ENCODE results near the gene NGF. TPM values are rescaled to one million over a fixed set of nuclear protein-coding genes. Genes with fewer than 3 reads are reported as not detected.
"Not testable (repeated sequence)": the region's sequence is repeated elsewhere in the genome, so short reads cannot be mapped to it uniquely, and the experiment has no call there.

Gene NGF
- total and polyA plus RNA-seq, 9 of the 15 experiments (the other 6 are each of a cell fraction or from before 2014, with no cell fraction given): not detected

DNA sequence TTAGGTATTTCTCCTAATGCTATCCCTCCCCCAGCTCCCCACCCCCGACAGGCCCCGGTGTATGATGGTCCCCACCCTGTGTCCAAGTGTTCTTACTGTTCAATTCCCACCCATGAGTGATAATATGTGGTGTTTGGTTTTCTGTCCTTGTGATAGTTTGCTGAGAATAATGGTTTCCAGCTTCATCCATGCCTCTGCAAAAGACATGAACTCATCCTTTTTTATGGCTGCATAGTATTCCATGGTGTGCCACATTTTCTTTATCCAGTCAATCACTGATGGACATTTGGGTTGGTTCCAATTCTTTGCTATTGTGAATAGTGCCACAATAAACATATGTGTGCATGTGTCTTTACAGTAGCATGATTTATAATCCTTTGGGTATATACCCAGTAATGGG is 45.4 kb upstream of the NGF start:
- H3K27ac ChIP-seq (ENCODE audit: extremely low read depth, low read depth, low read length); H3K36me3 ChIP-seq (ENCODE audit: control insufficient read depth, insufficient read depth, low read length); BruUV-seq (replicated peaks); H3K9me3 ChIP-seq (replicated peaks; ENCODE audit: control insufficient read depth, insufficient read depth, low read depth, low read length); intact Hi-C loops (cut with micrococcal nuclease); H3K4me3 ChIP-seq; H4K20me1 ChIP-seq (replicated peaks; ENCODE audit: control insufficient read depth, insufficient read depth, low read length); H3K9me1 ChIP-seq (ENCODE audit: control insufficient read depth, insufficient read depth, low read length); CTCF ChIA-PET (ENCODE audit: low intra/inter-chr PET ratio); H2AFZ ChIP-seq (ENCODE audit: low read depth, low read length); H3K79me2 ChIP-seq (ENCODE audit: control insufficient read depth, insufficient read depth, low read length); FAIRE-seq; DNase-seq (ENCODE audit: extremely low read depth in 1 of 4, low spot score in 3 of 4); H3K9ac ChIP-seq (ENCODE audit: insufficient read depth in 1 of 2, low read depth in 2 of 2, low read length in 2 of 2); in situ Hi-C loops (cut with MboI); H3K27me3 ChIP-seq (ENCODE audit: control insufficient read depth in 2 of 2, insufficient read depth in 2 of 2, low read length in 2 of 2); H3K4me1 ChIP-seq (replicated peaks in 1 of 2; ENCODE audit: control insufficient read depth in 2 of 2, insufficient read depth in 2 of 2, low read length in 2 of 2); POLR2A ChIA-PET; H3K4me2 ChIP-seq (ENCODE audit: insufficient read depth, low read length); ATAC-seq: not testable (repeated sequence)
- peak; percentile 75 for TF ChIP-seq ZNF146 (CRISPR knock-in tag; IDR thresholded peaks at IDR 0.05; ENCODE audit: unreplicated experiment)
- WGBS (ENCODE audit: insufficient coverage, low coverage, missing lambda C conversion rate): 0% methylated on average over 2 of the region's 2 CpGs

DNA sequence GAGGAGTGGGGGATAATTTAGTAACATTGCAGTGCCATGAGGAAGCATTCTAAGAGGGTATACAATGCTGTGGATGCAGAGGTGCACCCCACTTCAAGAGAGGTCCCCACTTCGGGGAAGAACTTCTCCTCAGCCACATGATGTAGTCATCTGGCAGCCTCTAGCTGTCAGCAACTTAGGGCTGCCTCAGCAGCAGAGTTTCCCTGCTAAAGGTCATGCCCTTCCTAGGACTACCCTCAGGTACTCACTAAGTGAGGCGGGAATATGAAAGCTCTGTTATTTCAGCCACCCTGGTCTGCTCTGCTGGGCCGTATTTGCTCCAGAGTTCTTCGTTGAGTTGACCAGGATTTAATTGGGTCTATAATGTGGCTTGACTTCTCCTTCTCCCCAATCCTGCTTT is 41.9 kb upstream of the NGF start:
- intact Hi-C loops (cut with micrococcal nuclease): no loop called here
- in situ Hi-C loops (cut with MboI): no loop called here
- Histone ChIP-seq H2AFZ (ENCODE audit: low read depth, low read length) (no peak overlapping the region), H3K9me1 (ENCODE audit: control insufficient read depth, insufficient read depth, low read length) (no peaks in the 10 kb centered on the region), H3K9me3 (replicated peaks; ENCODE audit: control insufficient read depth, insufficient read depth, low read depth, low read length) (no peaks in the 10 kb centered on the region), H3K27me3 (ENCODE audit: control insufficient read depth in 2 of 2, insufficient read depth in 2 of 2, low read length in 2 of 2) (no peaks in the 10 kb centered on the region), H3K4me1 (replicated peaks in 1 of 2; ENCODE audit: control insufficient read depth in 2 of 2, insufficient read depth in 2 of 2, low read length in 2 of 2) (no peaks in the 10 kb centered on the region), H3K4me3 (no peak overlapping the region), H3K79me2 (ENCODE audit: control insufficient read depth, insufficient read depth, low read length) (no peaks in the 10 kb centered on the region), H4K20me1 (replicated peaks; ENCODE audit: control insufficient read depth, insufficient read depth, low read length) (no peaks in the 10 kb centered on the region), H3K36me3 (ENCODE audit: control insufficient read depth, insufficient read depth, low read length) (no peaks in the 10 kb centered on the region), H3K4me2 (ENCODE audit: insufficient read depth, low read length) (no peak overlapping the region), H3K9ac (ENCODE audit: insufficient read depth in 1 of 2, low read depth in 2 of 2, low read length in 2 of 2) (no peak overlapping the region), H3K27ac (ENCODE audit: extremely low read depth, low read depth, low read length) (no peak overlapping the region)
- TF ChIP-seq FOXO4 (CRISPR knock-in tag; IDR thresholded peaks at IDR 0.05) (no peak), MAFK (IDR thresholded peaks at IDR 0.05; ENCODE audit: low read length) (no peak), U2AF1 (optimal IDR thresholded peaks at IDR 0.05; ENCODE audit: low read depth, low read length) (no peak), CEBPB (tag; IDR thresholded peaks at IDR 0.05) (no peak), ARID2 (IDR thresholded peaks at IDR 0.05) (no peak), NBN (IDR thresholded peaks at IDR 0.05; ENCODE audit: low read depth) (no peak), ZSCAN29 (IDR thresholded peaks at IDR 0.05) (no peak)
- TF ChIP-seq, protein P1, sequence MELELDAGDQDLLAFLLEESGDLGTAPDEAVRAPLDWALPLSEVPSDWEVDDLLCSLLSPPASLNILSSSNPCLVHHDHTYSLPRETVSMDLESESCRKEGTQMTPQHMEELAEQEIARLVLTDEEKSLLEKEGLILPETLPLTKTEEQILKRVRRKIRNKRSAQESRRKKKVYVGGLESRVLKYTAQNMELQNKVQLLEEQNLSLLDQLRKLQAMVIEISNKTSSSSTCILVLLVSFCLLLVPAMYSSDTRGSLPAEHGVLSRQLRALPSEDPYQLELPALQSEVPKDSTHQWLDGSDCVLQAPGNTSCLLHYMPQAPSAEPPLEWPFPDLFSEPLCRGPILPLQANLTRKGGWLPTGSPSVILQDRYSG (tag; conservative IDR thresholded peaks at IDR 0.05; ENCODE audit: low read depth): no peak
- 0% methylated on average over 4 of the region's 4 CpGs for WGBS (ENCODE audit: insufficient coverage, low coverage, missing lambda C conversion rate)
- ChIA-PET CTCF (ENCODE audit: low intra/inter-chr PET ratio) (no interaction called here), POLR2A (no interaction called here)
- FAIRE-seq (no peak), DNase-seq (ENCODE audit: extremely low read depth in 1 of 4, low spot score in 3 of 4) (no peak), ATAC-seq (no peak)
- no TSS peak for BruUV-seq (replicated peaks)
